GM13976 (cell line): ENCODE data around the gene IFNA16.
"Not testable (repeated sequence)": the region's sequence is repeated elsewhere in the genome, so short reads cannot be mapped to it uniquely, and the experiment has no call there.

Experiments used
- DNase-seq: peaks from one replicate; pipeline ENCODE4 v3.0.0; 2012; ENCODE audit warnings: low spot score
- CTCF ChIP-seq: IDR thresholded peaks from 2 replicates; pipeline ENCODE4 v1.5.1; 2012; ENCODE audit warnings: borderline replicate concordance, mild to moderate bottlenecking; ENCODE audit not compliant: insufficient read depth; ENCODE audit errors: extremely low read depth, missing control alignments, control extremely low read depth
- in situ Hi-C: fragments of 300-500 bp; cut with MboI; formaldehyde crosslinking; loops from one replicate; pipeline ENCODE4 v1.12.0; 2022; ENCODE audit warnings: low sequenced_read_pairs, mixed read lengths, inconsistent platforms; ENCODE audit not compliant: unreplicated experiment

Gene IFNA16

GRCh38 chr9:21217211-21217610 lies at the start of gene IFNA16:
TSS of gene IFNA16 (minus strand) at chr9:21217311. CDS start at chr9:21217305, 6 bp downstream.
- in situ Hi-C loops, DNase-seq: not testable (repeated sequence)

GRCh38 chr9:21265421-21266189 lies 48.5 kb upstream of the IFNA16 start:
- DNase-seq: no peak
- no peak for TF ChIP-seq CTCF
- in situ Hi-C loops: no loop called here

- TF ChIP-seq CTCF: no peak
- no peak for DNase-seq
- in situ Hi-C loops: no loop called here
Measured at GRCh38 chr9:21255538-21256212, 38.6 kb upstream of the IFNA16 start.

- in situ Hi-C loops: no loop called here
- TF ChIP-seq CTCF: peak; percentile 25
- peak; percentile 22 for DNase-seq
Measured at GRCh38 chr9:21252721-21253547, 35.8 kb upstream of the IFNA16 start.

- DNase-seq: no peak
- TF ChIP-seq CTCF: no peak
- in situ Hi-C loops: no loop called here
Measured at GRCh38 chr9:21251638-21252037, 34.5 kb upstream of the IFNA16 start.

- TF ChIP-seq CTCF: no peak
- no peak for DNase-seq
- in situ Hi-C loops: no loop called here
Measured at GRCh38 chr9:21251190-21251589, 34.1 kb upstream of the IFNA16 start.
